GM19099 (cell line): Measurements from ENCODE around the gene MAMLD1.

Experiments
- POLR2A ChIP-seq: IDR thresholded peaks from 3 replicates; pipeline ENCODE4 v1.6.1; 2011; ENCODE audit warnings: low read depth; ENCODE audit not compliant: insufficient read length; ENCODE audit errors: extremely low read depth

The MAMLD1 gene

GRCh38 chrX:150337536-150337935, 25.6 kb upstream of the MAMLD1 start:
- TF ChIP-seq POLR2A = no peak

GRCh38 chrX:150338615-150339014, 24.5 kb upstream of the MAMLD1 start:
- TF ChIP-seq POLR2A = no peak

- TF ChIP-seq POLR2A = no peak
These were observed 23.4 kb upstream of the MAMLD1 start for GRCh38 chrX:150339736-150340135.

GRCh38 chrX:150347471-150347870, 15.6 kb upstream of the MAMLD1 start:
- no peak for TF ChIP-seq POLR2A

- no peak for TF ChIP-seq POLR2A
These were observed 14.8 kb upstream of the MAMLD1 start for GRCh38 chrX:150348365-150348764.

- no peak for TF ChIP-seq POLR2A
These were observed 11.0 kb upstream of the MAMLD1 start for GRCh38 chrX:150352114-150352513.

- TF ChIP-seq POLR2A = no peak
These were observed 10.5 kb upstream of the MAMLD1 start for GRCh38 chrX:150352581-150352980.

- no peak for TF ChIP-seq POLR2A
These were observed 7.2 kb upstream of the MAMLD1 start for GRCh38 chrX:150355913-150356312.

GRCh38 chrX:150357790-150358189, 5.3 kb upstream of the MAMLD1 start:
- TF ChIP-seq POLR2A = no peak

GRCh38 chrX:150358651-150359050, 4.5 kb upstream of the MAMLD1 start:
- no peak for TF ChIP-seq POLR2A

- TF ChIP-seq POLR2A = no peak
These were observed 2.8 kb upstream of the MAMLD1 start for GRCh38 chrX:150360331-150360730.

- no peak for TF ChIP-seq POLR2A
These were observed 1.9 kb upstream of the MAMLD1 start for GRCh38 chrX:150361070-150361776.

- no peak for TF ChIP-seq POLR2A
These were observed 1.3 kb upstream of the MAMLD1 start for GRCh38 chrX:150361777-150362351.

GRCh38 chrX:150363561-150364346, 637 bp downstream of the MAMLD1 start:
- TF ChIP-seq POLR2A = no peak

- TF ChIP-seq POLR2A = no peak
These were observed 1.4 kb downstream of the MAMLD1 start for GRCh38 chrX:150364347-150365050.
